NCI-H446 (cell line): ENCODE data around the gene TCTN3.
"Not testable (repeated sequence)": the region's sequence is repeated elsewhere in the genome, so short reads cannot be mapped to it uniquely, and the experiment has no call there.

ENCODE experiments used
- DNase-seq, 2 experiments: peaks; one replicate each; lab custom pipeline; 2025; lab: John Stamatoyannopoulos, UW

The TCTN3 gene

DNA sequence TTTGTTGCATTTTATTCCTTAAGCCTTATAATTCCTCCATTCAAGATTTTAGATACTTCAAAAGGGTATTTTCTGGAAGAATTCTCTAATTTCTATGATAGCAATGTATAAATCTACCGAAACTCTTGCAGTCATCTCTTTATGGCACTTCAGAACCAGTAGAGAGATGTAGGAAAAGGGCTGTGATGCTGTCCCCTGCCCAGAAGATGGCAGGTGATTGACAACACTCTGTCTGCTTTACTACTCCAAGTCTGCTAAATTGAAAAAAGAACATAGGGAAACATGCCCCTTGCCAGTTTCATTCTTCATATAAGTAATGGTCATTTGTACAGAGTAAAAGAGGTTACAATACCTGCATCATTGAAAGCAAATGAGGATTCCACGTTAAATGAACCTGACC lies 5.1 kb downstream of the TCTN3 start:
- no peak for DNase-seq

- no peak for DNase-seq
These were observed 9.8 kb downstream of the TCTN3 start for GRCh38 chr10:95683966-95684365.

GRCh38 chr10:95675403-95676116 lies 18.2 kb downstream of the TCTN3 start:
- DNase-seq, result no peak

DNA sequence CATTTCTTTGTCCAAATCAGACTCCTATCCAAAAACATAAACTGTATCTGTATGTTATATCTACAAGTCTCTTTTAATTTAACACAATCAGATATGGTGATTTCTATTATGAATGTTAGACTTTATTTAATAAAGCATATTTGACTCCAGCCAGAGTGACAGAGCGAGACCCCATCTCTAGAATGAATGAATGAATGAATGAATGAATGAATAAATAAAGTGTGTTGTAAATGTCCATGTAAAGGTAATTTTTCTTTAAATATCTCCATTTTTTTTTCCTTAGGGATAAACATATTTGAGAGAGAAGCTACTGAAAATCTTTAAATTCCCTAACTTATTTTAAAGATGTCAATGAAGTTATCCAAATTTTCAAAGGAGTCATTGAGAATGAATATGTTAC lies 19.1 kb downstream of the TCTN3 start:
- no peak for DNase-seq

DNA sequence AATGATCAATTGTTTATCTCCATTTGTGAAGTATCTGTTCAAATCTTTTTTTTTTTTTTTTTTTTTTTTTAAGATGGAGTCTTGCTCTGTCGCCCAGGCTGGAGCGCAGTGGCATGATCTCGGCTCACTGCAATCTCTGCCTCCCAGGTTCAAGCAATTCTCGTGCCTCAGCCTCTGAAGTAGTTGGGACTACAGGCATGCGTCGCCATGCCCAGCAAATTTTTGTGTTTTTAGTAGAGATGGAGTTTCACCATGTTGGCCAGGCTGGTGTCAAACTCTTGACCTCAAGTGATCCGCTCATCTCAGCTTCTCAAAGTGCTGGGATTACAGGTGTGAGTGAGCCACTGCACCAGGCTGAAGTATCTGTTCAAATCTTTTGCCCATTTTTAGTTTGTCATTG lies 21.1 kb downstream of the TCTN3 start:
- DNase-seq, result not testable (repeated sequence)

DNA sequence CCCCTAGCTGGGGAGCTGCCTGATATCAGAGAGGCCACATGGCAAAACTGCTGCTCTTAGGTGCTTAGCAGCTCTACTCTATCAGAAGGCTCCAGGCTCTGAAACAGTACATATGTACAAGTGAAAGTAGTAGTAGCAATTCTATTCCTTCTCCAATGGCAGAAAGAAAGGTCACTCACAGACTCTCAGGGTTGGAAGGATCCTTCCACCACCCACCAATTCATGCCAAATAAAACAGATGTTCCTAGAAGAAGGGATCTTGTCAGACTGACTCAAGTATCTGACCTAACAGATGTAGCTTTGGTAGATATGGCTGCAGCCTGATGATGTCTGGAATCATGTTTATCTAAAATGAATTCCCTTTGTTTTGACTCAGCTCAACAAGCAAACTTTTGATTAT lies 29.2 kb downstream of the TCTN3 start:
- no peak for DNase-seq

DNA sequence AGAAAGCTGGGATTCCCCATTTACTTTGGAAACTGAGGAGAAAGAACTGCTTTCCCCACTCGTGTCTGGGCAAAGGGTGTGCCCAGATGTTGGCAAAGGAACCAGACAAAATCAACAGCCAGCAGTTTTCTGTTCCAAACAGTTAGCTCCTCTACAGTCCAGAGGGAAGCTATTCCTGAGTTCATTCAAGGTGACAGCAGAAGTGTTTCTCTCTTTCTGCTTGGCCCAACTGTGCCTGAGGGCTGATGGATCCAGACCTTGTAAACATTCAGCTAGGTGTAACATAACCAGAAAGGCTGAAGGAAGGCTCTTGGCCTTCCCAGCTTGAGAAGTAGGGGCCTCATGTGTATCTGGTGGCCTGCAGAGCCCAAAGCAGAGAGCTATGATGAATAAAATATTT lies 30.2 kb downstream of the TCTN3 start:
- DNase-seq, result no peak

GRCh38 chr10:95661818-95662217 lies 31.9 kb downstream of the TCTN3 start:
- DNase-seq, result no peak

DNA sequence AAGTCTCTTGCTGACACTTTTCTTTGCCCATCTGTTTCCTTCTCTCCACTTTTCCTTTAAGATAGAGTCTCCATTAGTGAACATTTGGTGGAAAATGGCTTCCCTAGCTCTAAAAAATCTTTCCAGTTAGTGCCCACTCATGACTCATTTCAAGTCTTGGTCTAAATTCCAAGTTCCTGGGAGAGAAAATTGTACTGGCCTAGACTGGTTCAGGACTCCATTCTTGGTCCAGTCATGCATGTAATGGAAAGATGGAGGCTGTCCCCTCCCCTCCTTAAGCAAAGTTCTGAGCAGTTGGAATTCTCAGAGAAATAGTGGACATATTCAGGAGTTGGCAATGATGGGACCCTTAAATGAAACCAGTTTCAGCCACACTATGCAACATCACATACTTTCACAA lies 33.4 kb downstream of the TCTN3 start:
- no peak for DNase-seq

- no peak for DNase-seq
These were observed 36.5 kb downstream of the TCTN3 start for GRCh38 chr10:95657250-95657649.

DNA sequence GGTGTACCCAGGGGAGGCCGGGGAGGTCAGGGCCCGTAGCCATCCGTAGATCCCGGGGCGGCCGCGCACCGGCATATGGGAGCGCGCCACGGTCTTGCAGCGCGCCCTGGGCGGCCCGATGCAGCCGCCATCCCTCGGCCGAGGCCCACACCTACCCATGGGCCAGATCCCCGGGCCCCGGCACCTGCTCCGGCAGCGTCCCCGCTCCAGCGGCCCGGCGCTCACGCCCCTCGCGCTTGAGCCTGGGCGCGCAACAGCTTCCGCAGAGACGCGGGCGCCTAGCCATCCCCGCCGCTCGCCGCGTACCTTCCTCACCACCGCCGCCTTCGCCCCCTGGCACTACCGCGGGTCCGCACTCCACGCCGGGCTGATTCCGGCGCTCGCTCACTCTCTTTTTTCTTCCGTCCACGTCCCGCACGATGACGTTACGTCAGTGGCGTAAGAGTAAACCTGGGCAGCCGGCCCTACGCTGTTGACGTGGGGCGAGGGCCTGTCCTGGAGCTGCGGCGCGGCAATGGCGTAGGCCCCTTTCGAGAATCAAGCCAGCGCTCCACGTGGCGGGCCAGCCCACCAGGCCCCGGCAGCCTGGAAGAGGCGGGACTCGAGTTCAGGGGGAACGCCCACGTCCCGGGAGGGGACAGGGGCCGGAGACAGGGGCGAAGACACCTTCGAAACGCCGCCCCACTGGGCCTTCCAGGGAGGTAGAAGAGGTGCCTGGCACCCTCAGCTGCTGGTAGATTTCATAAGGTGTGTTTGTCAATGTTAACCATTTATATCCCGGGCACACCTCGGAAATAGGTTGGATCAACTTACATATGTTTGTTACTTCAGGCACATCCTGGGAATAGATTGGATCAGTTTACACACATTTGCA lies 37.2 kb downstream of the TCTN3 start, which contains the start of gene ALDH18A1:
Gene ALDH18A1 (minus strand): TSS at position 421 of the 874 bp plus-strand sequence. CDS start 3,334 bp downstream, outside the sequence.
- peak; percentile 60 to 86 for DNase-seq

- no peak for DNase-seq
These were observed 38.0 kb downstream of the TCTN3 start for GRCh38 chr10:95655571-95656290.

DNA sequence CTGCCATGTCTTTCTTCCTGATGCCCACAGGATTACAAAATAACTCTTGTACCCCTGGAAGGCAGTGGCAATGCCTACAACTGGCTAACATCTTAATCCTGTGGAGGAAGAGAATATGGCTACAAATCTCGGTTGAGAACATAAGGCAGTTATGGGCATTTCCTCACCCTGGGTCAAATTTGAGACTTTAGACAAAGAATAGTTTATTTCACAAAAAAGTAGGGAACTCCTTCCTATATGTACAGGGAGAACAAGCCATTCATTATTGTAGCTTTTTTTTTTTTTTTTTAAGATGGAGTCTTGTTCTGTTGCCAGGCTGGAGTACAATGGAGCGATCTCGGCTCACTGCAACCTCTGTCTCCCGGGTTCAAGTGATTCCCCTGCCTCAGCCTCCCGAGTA lies 39.8 kb downstream of the TCTN3 start:
- no peak for DNase-seq

DNA sequence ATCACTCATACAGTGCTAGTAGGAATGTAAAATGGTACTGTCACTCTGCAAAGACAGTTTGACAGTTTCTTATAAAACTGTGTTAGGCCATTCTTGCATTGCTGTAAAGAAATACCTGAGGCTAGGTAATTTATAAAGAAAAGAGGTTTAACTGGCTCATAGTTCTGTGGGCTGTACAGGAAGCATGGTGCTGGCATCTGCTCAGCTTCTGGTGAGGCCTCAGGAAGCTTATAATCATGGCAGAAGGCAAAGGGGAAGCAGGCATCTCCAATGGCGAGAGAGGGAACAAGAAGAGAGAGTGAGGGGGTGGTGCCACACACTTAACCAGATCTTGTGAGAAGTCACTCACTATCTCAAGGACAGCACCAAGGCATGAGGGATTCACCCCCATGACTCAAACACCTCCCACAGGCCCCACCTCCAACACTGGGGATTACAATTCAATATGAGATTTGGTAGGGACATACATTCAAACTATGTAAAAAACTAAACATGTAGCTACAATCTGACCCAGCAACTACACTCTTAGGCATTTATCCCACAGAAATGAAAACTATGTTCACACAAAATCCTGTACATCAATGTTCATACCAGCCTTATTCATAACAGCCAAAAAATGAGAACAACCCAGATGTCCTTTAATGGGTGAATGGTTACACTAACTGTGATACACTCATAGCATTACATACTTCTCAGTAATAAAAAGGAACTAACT lies 42.2 kb downstream of the TCTN3 start:
- DNase-seq, result no peak

DNA sequence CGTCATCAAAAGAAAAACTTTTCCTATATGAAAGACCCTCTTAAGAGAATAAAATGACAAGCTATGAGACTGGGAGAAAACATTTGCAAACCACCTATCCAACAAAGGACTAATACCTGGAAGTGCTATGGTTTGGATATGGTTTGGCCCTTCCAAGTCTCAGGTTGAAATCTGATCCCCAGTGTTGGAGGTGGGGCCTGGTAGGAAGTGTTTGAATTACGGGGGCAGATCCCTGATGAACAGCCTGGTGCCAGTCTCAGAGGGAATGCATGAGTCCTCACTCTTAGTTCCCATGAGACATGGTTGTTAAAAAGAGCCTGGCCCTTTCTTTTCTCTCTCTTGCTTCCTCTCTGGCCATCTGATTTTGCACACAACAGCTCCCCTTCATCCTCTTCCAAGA lies 43.5 kb downstream of the TCTN3 start:
- no peak for DNase-seq

GRCh38 chr10:95648138-95648537 lies 45.6 kb downstream of the TCTN3 start:
- DNase-seq, result no peak

DNA sequence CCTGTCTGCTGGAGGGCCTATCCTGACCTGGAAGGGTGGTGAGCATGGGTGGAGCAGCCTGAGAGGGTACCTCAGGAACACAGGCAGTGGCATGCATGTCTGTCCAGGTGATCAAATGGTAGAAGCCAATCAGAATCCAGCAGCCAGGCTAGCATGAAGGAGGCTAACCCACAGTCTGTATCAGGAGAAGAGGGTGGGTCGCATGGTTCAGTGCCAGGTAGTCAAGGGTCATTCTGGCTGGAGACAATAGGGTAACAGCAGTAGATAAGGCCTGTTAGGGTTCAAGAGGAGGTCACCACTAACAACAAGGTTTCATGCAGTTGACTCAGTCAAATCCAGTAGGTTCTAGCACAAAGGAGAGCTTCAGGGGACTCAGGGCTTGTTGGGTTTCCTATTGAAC lies 47.6 kb downstream of the TCTN3 start:
- no peak for DNase-seq

DNA sequence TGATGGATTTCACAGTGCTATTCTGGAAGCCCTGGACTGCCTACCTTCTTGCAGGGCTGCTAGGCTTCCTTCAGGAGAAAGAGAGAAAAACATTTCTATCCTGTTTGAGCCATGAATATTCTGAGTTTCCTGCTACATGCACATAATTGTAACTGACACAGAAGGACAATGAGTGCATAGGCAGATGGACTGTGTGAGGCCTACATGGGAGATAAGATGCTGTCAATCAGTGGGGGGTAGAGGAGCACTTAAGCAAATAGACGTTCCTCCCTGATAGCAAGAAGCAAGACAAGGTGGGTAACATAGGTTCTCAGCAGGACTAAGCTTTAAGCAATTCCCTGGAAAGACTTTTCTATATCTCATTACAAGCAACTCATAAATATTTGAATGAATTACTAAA lies 48.8 kb downstream of the TCTN3 start:
- DNase-seq, result no peak

DNA sequence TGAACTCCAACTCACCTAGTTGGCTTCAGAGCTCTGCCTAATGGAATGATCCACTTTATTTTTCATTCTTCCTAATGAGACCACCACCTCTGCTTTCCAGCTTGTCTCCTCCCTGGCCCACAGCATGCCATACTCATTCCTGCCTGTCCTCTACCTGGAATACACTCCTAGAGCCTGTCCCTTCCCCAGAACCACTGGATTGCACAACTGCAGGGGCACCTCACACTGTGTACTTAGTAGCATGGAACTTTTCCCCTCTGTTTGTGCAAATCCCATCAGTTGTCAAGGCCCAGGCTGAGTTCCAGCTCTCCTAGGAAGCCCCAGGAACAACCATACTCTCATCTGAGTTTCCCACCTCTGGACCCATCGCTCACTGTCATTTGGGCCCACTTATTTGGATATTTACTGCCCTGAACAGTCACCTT lies 52.8 kb downstream of the TCTN3 start:
- no peak for DNase-seq

GRCh38 chr10:95637911-95638310 lies 55.8 kb downstream of the TCTN3 start:
- DNase-seq, result no peak

DNA sequence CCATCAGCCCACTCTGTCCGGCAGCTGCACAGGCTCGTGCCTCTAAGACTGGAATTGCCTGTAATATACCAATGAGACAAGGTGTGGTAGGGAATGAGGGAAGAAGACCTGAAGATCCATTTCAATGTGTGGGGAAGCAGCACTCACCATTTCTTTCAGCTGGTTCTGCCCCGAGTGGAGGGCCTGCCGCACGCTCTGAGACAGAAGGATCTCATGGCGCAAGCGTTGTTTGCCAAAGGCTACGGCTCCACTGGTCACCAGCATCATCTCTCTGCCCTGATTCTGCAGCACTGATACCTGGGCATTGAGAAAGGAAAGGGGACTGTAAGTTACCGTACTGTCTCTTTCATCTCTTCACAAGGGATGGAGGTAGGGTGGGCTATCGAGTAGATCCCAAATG lies 56.6 kb downstream of the TCTN3 start:
- no peak for DNase-seq

DNA sequence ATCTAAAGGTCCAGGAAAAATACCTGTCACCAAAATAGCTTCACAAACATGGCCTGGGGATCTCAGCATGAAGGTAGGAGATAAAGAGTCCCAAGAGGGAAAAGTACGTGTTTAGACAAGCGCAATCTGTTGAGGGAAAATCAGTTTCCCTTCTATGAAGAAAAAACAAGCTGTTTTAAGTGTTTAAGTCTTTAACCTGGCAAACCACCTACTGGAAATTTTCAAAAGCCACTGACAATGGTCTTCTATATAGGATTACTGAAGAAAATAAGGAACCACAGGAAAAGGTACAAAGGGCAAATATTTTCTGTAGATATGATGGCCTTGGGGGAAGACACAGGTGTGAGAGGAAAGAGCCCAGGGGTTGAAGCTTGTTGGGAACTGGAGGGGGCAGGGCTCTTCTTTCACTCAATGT lies 58.4 kb downstream of the TCTN3 start:
- no peak for DNase-seq
